Dedifferentiated amniotic fluid mesenchymal stem cell (primary cell): ENCODE results near the gene LMAN1L.

Experiments
- DNase-seq: peaks from one replicate; pipeline ENCODE4 v3.0.0-alpha.2; 2016; ENCODE audit errors: extremely low spot score

The LMAN1L gene

DNA sequence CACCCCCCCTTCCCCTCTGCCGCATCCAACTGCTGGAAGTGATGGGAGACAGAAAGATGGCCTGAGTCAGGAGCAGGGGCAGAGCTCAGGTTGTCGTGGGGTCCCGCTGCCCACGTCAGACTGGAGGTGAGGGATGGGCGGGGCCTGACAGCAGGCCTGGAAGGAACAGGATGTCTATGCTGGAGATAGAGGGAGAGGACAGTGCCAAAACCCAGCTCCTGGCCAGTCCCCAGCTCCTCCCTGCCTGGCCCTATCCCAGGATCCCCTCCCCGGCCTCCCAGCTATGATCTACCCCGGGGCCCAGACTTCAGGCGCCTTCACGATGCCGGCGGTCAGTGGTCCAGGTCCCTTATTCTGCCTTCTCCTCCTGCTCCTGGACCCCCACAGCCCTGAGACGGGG is at the start of gene LMAN1L:
TSS of gene LMAN1L (plus strand) at position 303 of the 400 bp plus-strand sequence. CDS start at position 323, 20 bp downstream.
- DNase-seq, result no peak

DNA sequence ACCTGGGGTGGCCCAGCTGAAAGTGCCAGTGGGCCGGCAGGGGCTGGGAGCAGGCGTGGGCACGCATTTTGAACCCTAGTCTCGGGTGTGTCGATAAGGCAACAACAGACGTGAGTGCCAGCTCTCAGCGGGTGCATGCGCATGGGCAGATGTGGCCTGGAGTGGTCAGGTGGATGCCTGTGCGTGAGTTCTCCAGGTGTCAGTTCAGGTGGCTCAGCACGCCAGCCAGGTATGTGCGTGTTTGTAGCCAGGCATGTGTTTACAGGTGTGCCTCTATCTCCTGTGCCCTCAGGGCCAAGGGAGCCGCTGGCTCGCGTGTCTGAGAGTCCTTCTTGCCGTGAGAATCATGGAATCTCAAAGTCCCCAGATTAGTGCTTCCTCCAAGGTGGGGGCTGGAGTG is 49.2 kb upstream of the LMAN1L start:
- DNase-seq, result no peak

DNA sequence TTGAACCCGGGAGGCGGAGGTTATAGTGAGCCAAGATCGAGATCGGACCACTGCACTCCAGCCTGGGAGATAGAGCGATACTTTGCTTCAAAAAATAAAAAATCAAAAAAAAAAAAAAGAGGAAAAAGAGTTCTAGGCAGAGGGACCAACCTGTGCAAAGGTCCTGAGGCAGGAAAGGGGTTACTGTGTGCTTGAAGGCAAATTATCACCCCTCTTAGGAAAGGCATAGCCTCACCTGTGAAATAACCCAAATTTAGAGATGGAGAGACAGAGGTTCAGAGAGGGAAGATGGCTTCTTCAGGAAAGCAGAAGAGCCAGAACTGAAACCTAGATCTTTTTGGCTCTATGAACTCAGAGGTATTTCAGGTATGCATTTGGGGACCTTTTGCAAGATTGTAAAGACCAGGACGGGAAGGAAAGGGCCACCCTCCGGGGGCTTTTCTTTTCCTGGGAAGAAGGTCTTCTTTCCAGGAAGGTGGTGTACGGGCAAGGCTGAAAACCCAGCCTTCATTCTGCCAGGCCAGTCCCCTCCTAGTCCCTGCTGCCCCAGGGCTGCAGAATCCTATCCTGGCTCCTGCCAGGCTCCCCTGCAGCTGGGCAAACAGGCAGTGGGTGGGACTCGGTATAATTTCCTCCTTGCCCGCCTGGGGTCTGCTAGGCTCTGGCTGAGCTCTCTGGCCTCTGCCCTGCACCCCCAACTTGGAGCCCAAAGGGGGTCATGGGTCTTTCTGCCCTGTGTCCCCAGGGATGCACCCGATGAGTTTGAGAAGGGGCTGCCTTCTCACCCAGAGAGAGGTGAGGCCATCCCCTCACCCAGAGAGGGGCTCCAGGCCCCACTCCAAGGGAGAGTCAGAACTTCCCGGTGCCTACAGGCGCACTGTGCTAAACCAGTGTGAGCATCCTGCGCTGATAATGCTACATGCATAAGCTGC is 45.2 kb upstream of the LMAN1L start:
- DNase-seq, result no peak

DNA sequence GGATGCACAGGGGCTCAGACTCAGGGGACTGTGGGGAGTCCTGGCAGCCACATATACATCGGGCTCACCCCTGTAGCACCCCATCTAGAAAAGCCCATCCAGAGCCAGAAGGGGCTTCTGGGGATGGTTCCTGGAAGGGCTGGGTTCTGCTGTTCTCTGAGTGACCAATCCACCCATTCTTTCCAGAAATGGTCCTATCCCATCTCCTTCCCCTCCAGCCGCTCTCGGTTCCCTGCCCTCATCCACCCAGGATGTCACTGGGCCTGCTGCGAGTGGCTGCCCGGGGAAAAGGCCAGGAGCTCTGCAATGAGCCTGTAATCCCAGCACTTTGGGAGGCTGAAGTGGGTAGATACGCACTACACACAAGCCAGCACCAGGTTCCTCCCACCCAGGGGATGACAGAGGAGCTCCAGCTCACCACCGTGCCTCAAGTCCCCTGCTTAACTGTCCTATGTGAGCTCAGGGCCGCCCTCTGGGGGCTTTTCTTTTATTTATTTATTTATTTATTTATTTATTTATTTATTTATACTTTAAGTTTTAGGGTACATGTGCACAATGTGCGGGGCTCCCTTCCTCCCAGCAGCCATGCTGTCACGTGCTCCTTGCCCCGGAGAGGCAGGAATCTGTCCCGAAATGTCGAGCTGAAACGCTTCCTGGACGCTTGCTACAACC is 44.4 kb upstream of the LMAN1L start:
- no peak for DNase-seq

DNA sequence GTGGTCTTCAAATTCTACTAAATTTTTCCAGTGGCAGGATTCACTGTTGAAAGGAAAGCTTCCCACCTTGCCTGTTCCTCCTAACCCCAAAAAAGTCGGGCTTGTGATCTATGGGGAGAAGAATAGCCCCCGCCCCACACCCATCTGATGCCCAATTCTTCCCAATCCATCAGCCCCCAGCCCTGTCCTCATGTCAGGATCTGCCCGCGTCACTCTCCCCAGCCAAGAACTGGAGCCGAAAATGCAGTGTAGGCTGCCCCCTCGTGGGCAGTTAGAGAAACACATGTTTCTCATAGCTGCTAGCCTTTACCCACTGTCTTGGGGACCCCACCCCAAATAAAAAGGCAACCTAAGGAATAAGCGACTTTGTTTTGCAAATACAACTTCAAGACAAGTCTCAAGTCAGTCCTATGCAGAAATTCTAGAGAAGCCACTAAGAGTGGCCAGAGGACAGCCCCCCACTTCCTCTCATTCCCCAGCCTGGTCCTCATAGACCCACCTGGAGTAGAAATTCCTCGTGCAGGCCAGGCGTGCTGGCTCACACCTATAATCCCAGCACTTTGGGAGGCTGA is 43.8 kb upstream of the LMAN1L start:
- DNase-seq, result peak; percentile 62

DNA sequence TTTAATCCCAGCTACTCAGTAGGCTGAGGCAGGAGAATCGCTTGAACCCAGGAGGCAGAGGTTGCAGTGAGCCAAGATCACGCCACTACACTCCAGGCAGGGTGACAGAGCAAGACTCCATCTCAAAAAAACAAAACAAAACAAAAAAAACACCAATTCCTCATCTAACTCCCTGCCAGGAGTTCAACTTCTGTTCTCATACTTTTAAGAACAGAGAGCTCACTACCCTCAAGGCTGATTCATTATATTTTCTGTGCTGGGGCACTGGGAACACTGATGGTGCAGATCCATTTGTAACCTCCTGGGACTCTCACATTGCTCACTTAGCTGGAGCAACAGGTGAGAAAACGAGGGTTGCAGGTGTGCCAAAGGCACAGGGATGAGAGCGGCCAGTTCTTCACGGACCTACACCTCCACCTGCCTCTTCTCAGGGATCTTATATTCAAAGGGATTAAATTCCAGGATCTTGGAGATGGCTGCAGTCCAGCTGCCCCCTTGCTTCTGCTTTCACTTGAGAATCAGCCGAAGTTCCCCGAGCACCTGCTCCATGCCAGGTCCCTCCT is 43.1 kb upstream of the LMAN1L start:
- no peak for DNase-seq

DNA sequence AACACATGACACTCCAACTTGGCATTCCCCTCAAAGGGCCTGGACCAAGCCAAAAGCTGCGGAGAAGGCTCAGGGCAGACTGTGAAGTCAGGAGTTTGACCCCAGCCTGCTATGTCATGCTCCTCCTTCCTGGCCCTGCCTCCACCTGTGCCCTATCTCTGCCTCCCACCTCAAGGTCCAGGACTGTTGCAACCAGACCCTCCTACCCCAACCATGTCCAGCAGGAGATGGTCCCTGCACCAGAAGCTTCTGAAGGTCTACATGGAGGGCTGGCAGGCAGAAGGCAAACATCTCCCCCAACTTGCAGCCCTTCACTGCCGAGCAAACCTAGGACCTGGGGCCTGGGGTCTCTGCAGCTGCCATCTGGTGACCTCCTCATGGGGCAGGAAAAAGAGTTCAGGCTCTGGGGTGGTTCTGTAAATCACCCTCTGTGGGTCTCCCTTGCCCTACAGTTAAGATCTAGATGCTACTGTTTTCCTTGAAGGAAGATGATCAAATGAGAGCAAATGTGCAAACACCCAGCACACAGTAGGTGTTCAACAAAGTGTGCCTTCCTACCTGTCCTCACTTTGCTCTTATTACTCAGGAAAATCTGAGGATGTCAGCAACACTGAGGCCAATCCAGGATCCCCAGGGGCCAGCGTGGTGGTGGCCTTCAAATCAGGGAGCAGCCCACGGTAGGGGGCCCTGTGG is 42.3 kb upstream of the LMAN1L start:
- DNase-seq, result no peak

DNA sequence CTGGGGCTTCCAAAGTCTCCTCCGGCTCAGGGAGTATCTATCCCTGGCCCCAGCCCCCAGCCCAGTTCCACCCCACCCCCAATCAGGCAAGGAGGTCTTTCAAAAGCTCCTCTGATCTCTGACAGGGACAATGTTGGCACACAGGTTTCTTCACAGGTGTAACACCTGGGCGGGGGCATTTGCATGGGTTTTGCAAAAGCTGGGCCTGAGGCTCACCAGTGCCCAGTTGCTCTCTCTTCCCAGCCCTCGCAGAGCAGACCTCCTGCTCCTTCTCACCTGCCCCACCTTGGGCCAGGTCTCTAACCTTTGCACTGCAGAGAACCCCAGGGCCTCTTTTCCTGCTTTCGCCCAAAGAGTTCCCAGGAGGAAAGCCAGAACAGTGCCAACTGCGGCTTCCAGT is 39.3 kb upstream of the LMAN1L start:
- no peak for DNase-seq

DNA sequence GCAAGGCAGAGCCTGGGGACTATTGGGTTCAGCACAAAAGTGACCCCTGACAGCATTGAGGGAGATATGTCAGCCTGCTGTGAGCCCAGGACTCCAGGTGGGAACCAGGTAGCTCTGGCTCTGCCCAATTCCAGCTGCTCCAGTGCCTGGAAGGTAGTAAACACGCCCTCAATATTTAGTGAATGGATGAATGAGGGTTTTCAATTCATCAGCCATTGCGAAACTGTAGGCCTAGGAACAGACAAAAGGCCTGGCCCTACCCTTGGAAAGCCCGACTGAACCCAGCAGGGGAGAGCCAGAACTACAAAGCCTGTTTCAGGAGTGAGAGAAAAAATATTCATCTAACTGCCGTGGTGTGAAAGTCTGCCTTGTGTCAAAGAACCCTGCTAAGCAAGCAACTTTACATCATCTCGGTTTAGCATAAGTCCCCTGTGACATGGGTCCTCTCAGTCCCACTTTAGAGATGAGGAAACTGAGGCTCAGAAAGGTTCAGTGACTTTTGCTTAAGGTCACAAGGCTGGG is 38.8 kb upstream of the LMAN1L start:
- DNase-seq, result no peak

DNA sequence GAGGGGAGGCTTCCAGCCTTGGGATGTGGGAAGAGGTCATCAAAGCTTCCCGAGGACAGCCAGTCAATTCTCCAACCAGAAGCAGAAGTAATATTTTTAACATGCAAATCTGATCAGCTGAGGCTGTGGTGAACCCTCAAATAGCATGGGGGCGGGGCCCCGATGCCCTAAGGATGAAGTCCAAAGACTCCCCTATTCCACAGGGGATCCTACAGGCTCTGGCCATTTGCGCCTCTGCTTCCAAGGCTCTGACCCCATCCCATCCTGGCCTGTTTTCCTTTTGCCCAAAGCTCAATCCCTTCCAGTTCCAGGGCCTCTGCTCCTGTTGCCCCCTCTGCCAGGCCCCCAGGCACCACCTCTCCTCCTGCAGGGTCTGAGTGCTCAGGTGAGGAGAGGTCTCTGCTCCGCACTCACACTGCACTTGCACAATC is 37.5 kb upstream of the LMAN1L start:
- DNase-seq, result no peak

DNA sequence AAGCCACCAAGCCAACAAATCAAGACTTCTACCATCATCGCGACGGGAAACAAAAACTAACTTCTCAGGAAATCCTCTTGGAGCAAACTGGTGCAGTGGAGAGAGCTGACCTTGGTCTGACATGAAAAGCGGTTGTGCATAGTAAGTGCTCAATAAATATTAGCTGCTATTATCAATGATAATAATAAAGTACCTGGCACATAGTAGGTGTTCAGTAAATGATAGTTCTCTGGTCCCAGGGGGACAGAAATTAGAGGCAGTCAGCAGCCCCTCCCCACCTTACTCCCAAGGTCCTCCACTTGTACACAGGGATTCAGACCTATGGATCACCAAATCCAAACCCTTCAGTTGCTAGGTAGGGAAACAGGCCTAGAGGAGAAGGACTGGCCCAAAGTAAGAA is 36.7 kb upstream of the LMAN1L start:
- no peak for DNase-seq

DNA sequence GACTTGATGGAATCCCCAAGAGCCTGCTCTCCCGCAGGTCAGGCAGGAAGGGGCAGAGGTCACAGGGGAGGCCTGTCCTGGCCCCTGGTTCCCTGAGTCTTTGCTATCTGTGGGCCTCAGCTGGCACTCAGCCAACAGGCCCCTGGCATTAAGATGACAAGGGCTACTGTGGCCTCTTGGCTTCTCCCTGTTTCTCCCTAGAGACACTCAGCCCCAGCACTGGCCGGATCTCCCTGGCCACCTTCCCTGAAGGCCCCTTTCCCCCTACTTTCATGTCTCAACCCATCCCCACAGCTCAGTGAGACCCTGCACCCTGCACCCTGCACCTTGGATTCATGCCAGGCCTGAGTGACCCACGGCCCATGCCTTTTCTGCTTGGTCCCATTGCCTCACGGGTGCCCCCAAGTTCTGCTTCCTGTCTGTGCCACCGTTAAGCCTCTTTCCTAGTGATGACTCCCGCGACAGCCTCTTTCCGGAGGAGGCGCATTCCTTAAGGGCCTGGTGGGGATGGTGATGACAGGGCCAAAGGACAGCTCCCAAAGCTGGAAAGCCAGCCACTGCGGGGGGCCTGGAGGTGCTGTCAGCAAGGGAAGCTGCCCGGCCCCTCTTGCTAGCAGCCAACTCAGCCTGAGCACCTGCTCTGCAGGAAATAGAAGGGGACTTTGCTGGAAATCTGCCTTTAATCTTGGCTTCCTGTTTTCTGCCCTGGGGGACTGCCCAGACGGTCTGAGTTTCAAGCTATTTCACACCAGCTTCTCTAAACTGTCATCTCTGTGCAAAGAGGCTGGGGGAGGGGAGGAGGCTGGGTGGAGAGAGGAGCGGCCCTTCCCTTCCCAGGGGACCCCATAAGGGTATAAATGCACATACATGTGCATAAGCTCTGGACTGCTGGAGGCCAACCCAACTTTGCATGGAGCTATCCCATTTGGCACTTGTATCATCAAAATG is 35.5 kb upstream of the LMAN1L start:
- no peak for DNase-seq

DNA sequence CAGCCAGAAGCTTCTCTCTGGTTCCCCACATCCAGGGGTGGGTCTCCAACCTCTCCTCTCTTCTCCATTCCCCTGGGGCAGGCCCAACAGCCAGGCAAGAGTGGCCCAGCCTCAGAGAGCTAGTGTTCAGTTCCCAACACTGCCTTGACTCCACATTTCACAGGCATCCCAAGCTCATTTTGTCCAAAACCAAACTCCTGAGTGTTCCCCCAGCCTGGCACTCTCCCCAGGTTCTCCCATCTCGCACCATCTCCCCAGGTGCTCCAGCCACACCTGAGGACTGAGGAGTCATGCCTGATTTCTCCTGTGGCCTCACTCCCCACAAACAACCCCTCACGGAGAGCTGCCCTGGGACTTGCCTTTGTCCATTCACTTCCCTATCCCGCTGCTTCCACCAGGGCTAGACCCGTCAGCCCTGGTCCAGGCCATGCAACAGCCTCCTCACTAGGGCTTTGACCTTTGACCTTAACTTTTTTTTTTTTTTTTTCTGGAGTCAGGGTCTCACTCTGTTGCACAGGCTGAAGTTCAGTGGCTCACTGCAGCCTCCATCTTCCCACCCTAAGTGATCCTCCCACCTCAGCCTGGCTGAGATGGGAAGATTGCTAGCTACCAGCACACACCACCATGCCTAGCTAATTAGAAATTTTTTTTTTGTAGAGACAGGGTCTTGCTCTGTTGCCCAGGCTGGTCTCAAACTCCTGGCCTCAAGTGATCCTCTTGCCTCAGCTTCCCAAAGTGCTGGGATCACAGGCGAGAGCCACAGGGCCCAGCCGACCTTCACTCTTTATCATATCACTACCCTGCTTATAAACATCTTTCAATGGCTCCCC is 34.7 kb upstream of the LMAN1L start:
- no peak for DNase-seq

DNA sequence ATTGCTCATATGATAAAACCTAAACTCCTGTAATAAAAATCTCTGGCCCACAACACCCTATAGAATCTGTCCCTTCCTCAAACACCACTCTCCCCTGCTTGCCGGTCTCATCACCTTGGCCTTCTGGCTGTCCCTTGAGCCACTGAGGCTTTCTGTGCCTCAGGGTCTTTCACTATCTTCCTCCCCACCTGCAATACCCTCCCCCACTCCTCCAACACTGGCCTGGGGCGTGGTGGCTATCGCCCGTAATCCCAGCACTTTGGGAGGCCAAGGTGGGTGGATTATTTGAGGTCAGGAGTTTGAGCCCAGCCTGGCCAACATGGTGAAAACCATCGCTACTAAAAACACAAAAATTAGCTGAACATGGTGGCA is 34.0 kb upstream of the LMAN1L start:
- DNase-seq, result no peak

DNA sequence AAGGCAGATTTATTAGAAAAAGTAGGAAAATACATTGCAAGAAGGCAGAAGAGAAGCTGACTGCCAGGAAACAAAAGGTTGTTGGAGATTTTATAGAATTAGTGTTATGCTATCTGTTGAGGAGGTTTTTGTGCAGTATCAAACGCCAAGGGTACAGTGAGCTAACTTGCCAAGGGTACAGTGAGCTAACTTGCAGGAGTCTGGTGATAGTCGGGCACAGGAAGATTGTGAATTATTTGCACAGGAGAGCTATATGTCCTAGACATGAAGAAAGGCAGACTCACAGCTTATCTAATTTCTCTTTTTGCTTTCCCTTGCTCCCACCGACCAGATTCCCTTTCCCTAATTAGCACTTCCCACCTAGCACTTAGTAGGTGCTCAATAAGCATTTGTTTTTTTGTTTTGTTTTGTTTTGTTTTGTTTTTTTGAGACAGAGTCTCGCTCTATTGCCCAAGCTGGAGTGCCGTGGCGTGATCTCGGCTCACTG is 33.4 kb upstream of the LMAN1L start:
- no peak for DNase-seq

DNA sequence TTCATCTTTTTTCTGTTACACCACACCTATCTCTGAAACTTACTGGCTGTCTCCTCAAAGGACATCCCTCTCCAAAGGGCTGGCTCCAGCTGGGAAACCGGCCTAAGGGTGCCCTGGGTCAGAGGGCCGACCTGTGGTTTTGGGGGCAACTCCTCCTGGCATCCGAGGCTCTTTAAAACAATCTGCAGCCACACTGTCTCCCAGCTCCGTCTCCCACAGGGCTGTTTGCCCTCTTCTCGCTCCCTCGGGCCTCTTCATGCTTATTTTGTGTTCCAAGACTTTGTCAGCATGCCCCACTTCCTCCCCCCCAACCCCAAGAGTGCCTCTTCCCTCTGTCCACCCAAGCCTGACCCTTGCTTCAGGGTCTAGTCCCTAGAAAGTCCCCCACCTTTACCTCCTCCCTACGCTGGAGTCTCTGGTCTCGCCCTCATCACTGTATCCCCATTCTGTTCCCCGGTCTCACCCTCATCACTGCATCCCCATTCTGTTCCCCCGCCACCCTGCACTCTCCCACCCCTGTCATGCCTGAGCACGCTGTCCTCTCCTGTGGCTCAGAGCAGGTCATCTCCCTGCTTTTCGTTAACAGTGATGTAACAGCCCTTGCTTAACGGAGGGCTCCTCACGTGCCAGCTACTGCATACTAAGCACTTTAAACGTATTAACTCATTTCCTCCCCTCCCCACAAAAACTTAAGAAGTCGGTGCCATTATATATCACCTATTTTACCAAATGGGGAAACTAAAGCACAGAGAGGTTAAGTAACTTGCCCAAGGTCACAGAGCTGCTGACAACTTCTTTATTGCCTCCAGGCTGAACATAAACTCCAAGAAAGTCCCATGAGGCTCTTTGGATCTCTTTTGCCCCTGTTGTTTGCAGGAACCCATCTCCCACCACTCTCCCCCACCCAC is 31.9 kb upstream of the LMAN1L start:
- no peak for DNase-seq

DNA sequence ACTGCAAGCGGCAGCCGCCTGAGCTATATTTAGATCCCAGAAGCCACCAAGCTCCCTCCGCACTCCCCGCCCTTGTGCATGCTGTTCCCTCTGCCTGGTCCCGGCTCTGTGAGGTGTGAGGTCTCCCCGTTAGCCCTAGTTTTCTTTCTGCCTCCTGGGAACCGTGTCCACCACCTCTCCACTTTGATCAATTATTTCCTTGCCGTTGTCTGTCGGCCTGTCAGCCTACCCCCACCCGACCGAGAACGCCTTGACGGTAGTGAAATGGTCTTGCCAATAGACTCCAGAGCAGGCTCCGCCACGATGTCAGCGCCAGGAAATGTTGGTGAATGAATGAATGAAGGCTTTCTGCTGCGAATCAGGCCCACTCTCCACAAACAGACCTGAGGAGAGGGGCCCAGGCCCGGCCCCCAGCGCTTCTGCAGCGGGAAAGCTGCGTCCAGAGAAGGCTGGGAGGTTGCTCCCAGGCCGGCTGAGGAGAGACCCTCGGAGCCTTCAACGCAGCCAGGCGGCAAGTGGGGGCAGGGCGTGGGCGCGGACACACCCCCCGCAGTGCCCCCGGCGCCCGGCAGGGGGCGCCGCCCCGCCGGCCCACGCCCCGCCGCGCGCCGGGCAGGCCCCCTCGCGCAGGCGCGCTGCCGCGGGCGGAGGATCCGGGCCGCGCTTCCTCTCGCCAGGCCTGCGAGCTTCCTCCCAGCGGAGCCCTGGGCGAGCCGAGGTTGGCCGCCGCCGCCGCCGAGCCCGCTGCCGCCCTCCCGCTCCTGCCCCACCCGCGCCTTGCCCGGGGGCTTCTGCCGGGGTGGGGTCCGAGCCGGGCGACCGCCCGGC is 31.0 kb upstream of the LMAN1L start, which contains the start of gene CSK:
TSS of gene CSK (plus strand) at position 650 of the 828 bp plus-strand sequence. CDS start 16,218 bp downstream, outside the sequence.
- peak; percentile 43 for DNase-seq
